ENCODE data around the gene ATG13.

DNA sequence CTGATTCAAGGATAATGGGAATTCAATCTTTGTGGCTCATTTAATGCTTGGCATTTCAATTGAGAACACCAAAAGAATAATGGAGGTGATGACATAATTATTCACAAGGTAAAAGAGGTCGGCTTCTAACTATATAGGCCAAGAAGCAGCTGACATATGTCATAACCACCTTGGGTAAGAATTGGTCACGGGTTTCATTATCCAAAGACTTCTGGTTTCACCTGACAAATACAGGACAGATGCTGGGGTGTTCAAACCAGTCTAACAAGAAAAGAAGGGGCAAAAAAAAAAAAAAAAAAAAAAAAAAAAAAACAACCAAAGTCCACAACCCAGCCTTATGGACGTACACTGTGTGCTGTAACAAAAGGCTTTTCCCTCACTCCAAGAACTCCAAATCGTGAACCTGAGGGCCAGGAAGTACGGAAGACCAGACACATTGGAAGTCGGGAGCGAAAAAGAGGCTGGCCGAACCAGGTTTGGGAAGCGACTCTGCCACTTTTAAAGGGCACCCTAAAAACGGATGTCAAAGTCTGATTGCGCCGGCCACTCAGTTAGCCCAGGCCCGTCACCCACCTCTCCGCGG, 711 bp upstream of the ATG13 start:
- TF ChIP-seq POLR2A (IDR thresholded peaks at IDR 0.05): peak in 2 of 4 donors; percentile 49 to 61
- no peak for TF ChIP-seq CTCF (IDR thresholded peaks at IDR 0.05)
- no peak for TF ChIP-seq EP300 (IDR thresholded peaks at IDR 0.05)
